Neutrophil (primary cell): Measurements from ENCODE around the gene DNAH7.

Experiments used
- H3K27ac ChIP-seq: fragments of 200-600 bp; sonication (generic); 2 replicates; pipeline ENCODE4 v1.5.1; 2016; ENCODE audit warnings: mild to moderate bottlenecking, moderate library complexity
- H3K27me3 ChIP-seq: fragments of 200-600 bp; sonication (generic); 2 replicates; pipeline ENCODE4 v1.6.0; 2016; ENCODE audit warnings: mild to moderate bottlenecking
- H3K36me3 ChIP-seq: fragments of 200-600 bp; sonication (generic); 2 replicates; pipeline ENCODE4 v1.5.1; 2017
- H3K4me1 ChIP-seq, 2 experiments: fragments of 200-600 bp in 1 of 2; sonication (generic) in 1 of 2; 1 replicate in 1 of 2; 2 replicates in 1 of 2; pipeline versions ENCODE4 v1.5.1 to v1.6.1; 2013 to 2016; ENCODE audit warnings: low read depth in 1 of 2, low read length in 1 of 2, mild to moderate bottlenecking in 1 of 2, moderate library complexity in 1 of 2; ENCODE audit not compliant: control insufficient read depth in 1 of 2, insufficient read depth in 1 of 2
- H3K4me3 ChIP-seq, 2 experiments: fragments of 200-600 bp in 1 of 2; sonication (generic) in 1 of 2; 1 replicate in 1 of 2; 2 replicates in 1 of 2; pipeline ENCODE4 v1.5.1; 2013 to 2016; ENCODE audit warnings: low read depth in 1 of 2, low read length in 1 of 2, mild to moderate bottlenecking in 1 of 2, moderate library complexity in 1 of 2
- H3K9me3 ChIP-seq: fragments of 200-600 bp; sonication (generic); 2 replicates; pipeline ENCODE4 v1.5.1; 2016
- TF ChIP-seq, protein P1 (sequence below): fragments of 200-600 bp; sonication (generic); IDR thresholded peaks from 2 replicates; pipeline ENCODE4 v1.5.1; 2016; ENCODE audit warnings: antibody characterized with exemption

The DNAH7 gene

GRCh38 chr2:196086517-196087368 is 18.1 kb upstream of the DNAH7 start:
- TF ChIP-seq, protein P1, sequence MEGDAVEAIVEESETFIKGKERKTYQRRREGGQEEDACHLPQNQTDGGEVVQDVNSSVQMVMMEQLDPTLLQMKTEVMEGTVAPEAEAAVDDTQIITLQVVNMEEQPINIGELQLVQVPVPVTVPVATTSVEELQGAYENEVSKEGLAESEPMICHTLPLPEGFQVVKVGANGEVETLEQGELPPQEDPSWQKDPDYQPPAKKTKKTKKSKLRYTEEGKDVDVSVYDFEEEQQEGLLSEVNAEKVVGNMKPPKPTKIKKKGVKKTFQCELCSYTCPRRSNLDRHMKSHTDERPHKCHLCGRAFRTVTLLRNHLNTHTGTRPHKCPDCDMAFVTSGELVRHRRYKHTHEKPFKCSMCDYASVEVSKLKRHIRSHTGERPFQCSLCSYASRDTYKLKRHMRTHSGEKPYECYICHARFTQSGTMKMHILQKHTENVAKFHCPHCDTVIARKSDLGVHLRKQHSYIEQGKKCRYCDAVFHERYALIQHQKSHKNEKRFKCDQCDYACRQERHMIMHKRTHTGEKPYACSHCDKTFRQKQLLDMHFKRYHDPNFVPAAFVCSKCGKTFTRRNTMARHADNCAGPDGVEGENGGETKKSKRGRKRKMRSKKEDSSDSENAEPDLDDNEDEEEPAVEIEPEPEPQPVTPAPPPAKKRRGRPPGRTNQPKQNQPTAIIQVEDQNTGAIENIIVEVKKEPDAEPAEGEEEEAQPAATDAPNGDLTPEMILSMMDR = no peak
- H3K9me3 ChIP-seq = no peaks in the 10 kb centered on the region

GRCh38 chr2:196083601-196084000 is 15.0 kb upstream of the DNAH7 start:
- Histone ChIP-seq H3K27me3 (no peaks in the 10 kb centered on the region), H3K36me3 (no peaks in the 10 kb centered on the region), H3K4me1 (peaks cover 3 to 8% of the 10 kb centered on the region in 2 experiments), H3K9me3 (no peaks in the 10 kb centered on the region), H3K4me3 (no peak overlapping the region), H3K27ac (no peak overlapping the region)
- TF ChIP-seq, protein P1 = no peak

More at GRCh38 chr2:196086517-196087368, 18.1 kb upstream of the DNAH7 start:
- Histone ChIP-seq H3K27me3 (no peaks in the 10 kb centered on the region), H3K4me3 (no peak overlapping the region), H3K27ac (no peak overlapping the region), H3K36me3 (no peaks in the 10 kb centered on the region), H3K4me1 (no peaks in the 10 kb centered on the region)

DNA sequence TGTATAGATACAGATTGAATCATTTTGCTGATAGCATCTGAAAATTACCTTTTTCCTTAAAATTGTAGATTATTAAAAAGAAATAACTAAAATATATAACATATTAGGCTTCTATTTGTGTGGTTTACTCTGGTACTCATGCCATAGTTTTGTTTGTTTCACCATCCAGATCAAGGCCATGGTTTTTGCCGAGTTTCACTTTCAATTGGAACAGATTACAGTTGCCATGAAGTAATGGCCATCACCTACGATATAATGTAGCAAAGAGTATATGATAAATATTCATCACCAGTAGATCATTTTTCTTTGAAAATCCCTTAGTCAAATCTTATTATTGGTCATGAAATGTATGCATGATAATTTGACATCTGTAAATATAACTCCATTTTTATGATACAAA is 11.9 kb upstream of the DNAH7 start:
- Histone ChIP-seq H3K36me3 (no peaks in the 10 kb centered on the region), H3K27me3 (no peaks in the 10 kb centered on the region), H3K4me3 (no peak overlapping the region), H3K27ac (no peak overlapping the region), H3K9me3 (no peaks in the 10 kb centered on the region), H3K4me1 (peaks cover 3 to 8% of the 10 kb centered on the region in 2 experiments)
- TF ChIP-seq, protein P1 = no peak

- H3K9me3 ChIP-seq = no peaks in the 10 kb centered on the region
- no peaks in the 10 kb centered on the region for H3K27me3 ChIP-seq
- peaks cover 3 to 8% of the 10 kb centered on the region in 2 experiments for H3K4me1 ChIP-seq
- no peaks in the 10 kb centered on the region for H3K36me3 ChIP-seq
- no peak overlapping the region for H3K4me3 ChIP-seq
- TF ChIP-seq, protein P1 = no peak
- no peak overlapping the region for H3K27ac ChIP-seq
Observed at GRCh38 chr2:196079052-196079451, 10.4 kb upstream of the DNAH7 start.

DNA sequence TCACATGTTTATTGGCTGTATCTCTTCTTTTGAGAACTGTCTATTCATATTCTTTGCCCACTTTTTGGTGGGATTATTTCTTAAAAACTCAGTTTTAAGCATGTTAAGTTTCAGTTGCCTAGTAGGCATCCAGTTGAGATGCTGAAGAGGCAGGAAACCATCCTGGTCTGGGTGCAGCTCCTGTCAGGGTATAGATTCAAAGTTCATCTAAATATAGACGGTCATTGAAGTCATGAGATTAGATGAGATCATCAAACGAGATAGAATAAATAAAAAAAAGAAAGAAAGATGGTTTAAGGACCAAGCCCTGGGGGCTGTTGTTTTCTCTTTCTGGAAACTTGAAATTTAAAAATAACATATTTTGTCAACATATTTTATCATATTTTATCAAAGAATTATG is 9.2 kb upstream of the DNAH7 start:
- no peak overlapping the region for H3K4me3 ChIP-seq

More for the DNA sequence above, 9.2 kb upstream of the DNAH7 start:
- H3K36me3 ChIP-seq = no peaks in the 10 kb centered on the region
- TF ChIP-seq, protein P1 = no peak
- H3K27ac ChIP-seq = no peak overlapping the region
- H3K9me3 ChIP-seq = no peaks in the 10 kb centered on the region
- no peaks in the 10 kb centered on the region for H3K27me3 ChIP-seq
- H3K4me1 ChIP-seq = peaks cover 3 to 8% of the 10 kb centered on the region in 2 experiments
